CD4-positive, CD25-positive, alpha-beta regulatory T cell (primary cell): ENCODE results near the gene TTC13. TPM values are rescaled to one million over a fixed set of nuclear protein-coding genes. Genes with fewer than 3 reads are reported as not detected.

Experiments
- ATAC-seq, 2 donors: fragments of 150-1000 bp; cut with Tn5 transposase; one replicate each; pipeline ENCODE4 v1.10.0; 2021; ENCODE audit warnings: low read depth in 2 of 2, moderate number of reproducible peaks in 2 of 2, moderate library complexity in 1 of 2
- DNase-seq, 3 donors: peaks; one replicate each; pipeline versions ENCODE4 v3.0.0 to v3.0.0-alpha.2; 2012 to 2022; ENCODE audit warnings: mixed read lengths in 1 of 3
- H3K27ac ChIP-seq: one replicate; pipeline ENCODE4 v1.7.0; 2013; ENCODE audit warnings: mild to moderate bottlenecking, low read length; ENCODE audit not compliant: insufficient read depth, poor library complexity, severe bottlenecking
- H3K27me3 ChIP-seq: one replicate; pipeline ENCODE4 v1.7.0; 2013; ENCODE audit warnings: low read length; ENCODE audit not compliant: control insufficient read depth, insufficient read depth
- H3K36me3 ChIP-seq: one replicate; pipeline ENCODE4 v1.7.0; 2013; ENCODE audit warnings: mild to moderate bottlenecking, low read length, moderate library complexity; ENCODE audit not compliant: control insufficient read depth, insufficient read depth
- H3K4me1 ChIP-seq: 2 replicates; pipeline ENCODE4 v1.7.0; 2013; ENCODE audit warnings: mild to moderate bottlenecking, low read length; ENCODE audit not compliant: insufficient read depth, control insufficient read depth, poor library complexity, severe bottlenecking
- H3K4me3 ChIP-seq: one replicate; pipeline ENCODE4 v1.7.0; 2013; ENCODE audit warnings: low read depth, mild to moderate bottlenecking, low read length, moderate library complexity
- H3K9me3 ChIP-seq, 2 experiments: 1 replicate in 1 of 2; 2 replicates in 1 of 2; pipeline ENCODE4 v1.7.0; 2013; ENCODE audit warnings: low read length in 2 of 2, mild to moderate bottlenecking in 1 of 2, moderate library complexity in 1 of 2; ENCODE audit not compliant: control insufficient read depth in 2 of 2
- H3K27ac Mint-ChIP-seq, 3 donors: one replicate each; pipeline ENCODE4 v1.8.0; 2020 to 2022; ENCODE audit warnings: mild to moderate bottlenecking in 3 of 3, mixed read lengths in 3 of 3, moderate library complexity in 2 of 3
- H3K27me3 Mint-ChIP-seq: one replicate; pipeline ENCODE4 v1.8.0; 2022; ENCODE audit warnings: mild to moderate bottlenecking, mixed read lengths
- H3K36me3 Mint-ChIP-seq: one replicate; pipeline ENCODE4 v1.8.0; 2020; ENCODE audit warnings: mixed read lengths
- H3K4me1 Mint-ChIP-seq, 4 donors: one replicate each; pipeline ENCODE4 v1.8.0; 2020 to 2022; ENCODE audit warnings: mixed read lengths in 4 of 4, mild to moderate bottlenecking in 1 of 4
- H3K4me3 Mint-ChIP-seq, 4 donors: one replicate each; pipeline ENCODE4 v1.8.0; 2020 to 2022; ENCODE audit warnings: mild to moderate bottlenecking in 4 of 4, mixed read lengths in 4 of 4, moderate library complexity in 3 of 4
- H3K9me3 Mint-ChIP-seq, 7 donors: one replicate each; pipeline ENCODE4 v1.8.0; 2020 to 2022; ENCODE audit warnings: mixed read lengths in 7 of 7, mild to moderate bottlenecking in 3 of 7, moderate library complexity in 2 of 7
- polyA plus RNA-seq, 4 donors: library from polyadenylated mRNA; unstranded; fragments of 300-500 nt; fragmentation: Illumina TruSeq; gene quantifications; one replicate each; pipeline ENCODE4 v1.2.3, GENCODE V29; 2021
- total RNA-seq: library from RNA; stranded (reverse); gene quantifications from one replicate; pipeline ENCODE4 v1.2.3, GENCODE V29; 2022

Gene TTC13
- total and polyA plus RNA-seq, 5 donors from 2014 or later = 8.9 to 40.5 (median 11.6) TPM

GRCh38 chr1:231021540-231022031 is 42.9 kb upstream of the TTC13 start:
- ATAC-seq = no peak
- Mint-ChIP-seq H3K36me3 (peaks cover 13% of the 10 kb centered on the region), H3K4me1 (peaks cover 0 to 10% (median 3%) of the 10 kb centered on the region in 4 donors), H3K27ac (no peak overlapping the region), H3K9me3 (no peaks in the 10 kb centered on the region), H3K27me3 (no peaks in the 10 kb centered on the region), H3K4me3 (no peak overlapping the region)
- H3K9me3 ChIP-seq = no peaks in the 10 kb centered on the region
- H3K36me3 ChIP-seq = no peaks in the 10 kb centered on the region
- DNase-seq = no peak
- H3K27me3 ChIP-seq = no peaks in the 10 kb centered on the region
- H3K27ac ChIP-seq = no peak overlapping the region
- H3K4me1 ChIP-seq = peaks cover 4% of the 10 kb centered on the region
- no peak overlapping the region for H3K4me3 ChIP-seq

- DNase-seq = peak in 1 of 3 donors; percentile 7
- no peak overlapping the region for H3K27ac ChIP-seq
- H3K36me3 ChIP-seq = no peaks in the 10 kb centered on the region
- ATAC-seq = no peak
- peaks cover 4% of the 10 kb centered on the region for H3K4me1 ChIP-seq
- H3K27me3 ChIP-seq = no peaks in the 10 kb centered on the region
- Mint-ChIP-seq H3K9me3 (no peaks in the 10 kb centered on the region), H3K27me3 (no peaks in the 10 kb centered on the region), H3K36me3 (peaks cover 7% of the 10 kb centered on the region), H3K27ac (peak overlapping the region in 2 of 3 donors; percentile 56 to 57), H3K4me3 (peak overlapping the region in 1 of 4 donors; percentile 4), H3K4me1 (peaks cover 0 to 10% (median 3%) of the 10 kb centered on the region in 4 donors)
- H3K4me3 ChIP-seq = no peak overlapping the region
- H3K9me3 ChIP-seq = no peaks in the 10 kb centered on the region
Observed at GRCh38 chr1:231020816-231021215, 42.2 kb upstream of the TTC13 start.

- Histone ChIP-seq H3K9me3 (no peaks in the 10 kb centered on the region), H3K4me3 (peak overlapping the region; percentile 31), H3K27me3 (no peaks in the 10 kb centered on the region), H3K27ac (no peak overlapping the region), H3K36me3 (no peaks in the 10 kb centered on the region), H3K4me1 (peaks cover 4% of the 10 kb centered on the region)
- DNase-seq (peak in 1 of 3 donors; percentile 50), ATAC-seq (no peak)
- H3K36me3 Mint-ChIP-seq = peaks cover 4% of the 10 kb centered on the region
- peak overlapping the region in 2 of 3 donors; percentile 56 to 57 for H3K27ac Mint-ChIP-seq
- H3K4me1 Mint-ChIP-seq = peaks cover 0 to 10% (median 3%) of the 10 kb centered on the region in 4 donors
- H3K27me3 Mint-ChIP-seq = no peaks in the 10 kb centered on the region
- no peaks in the 10 kb centered on the region for H3K9me3 Mint-ChIP-seq
- peak overlapping the region in 3 of 4 donors; percentile 4 to 65 (median 46) for H3K4me3 Mint-ChIP-seq
Observed at GRCh38 chr1:231020139-231020601, 41.5 kb upstream of the TTC13 start.

GRCh38 chr1:231019711-231020110 is 41.0 kb upstream of the TTC13 start:
- H3K9me3 ChIP-seq = no peaks in the 10 kb centered on the region
- no peak overlapping the region for H3K27ac ChIP-seq
- Mint-ChIP-seq H3K4me3 (no peak overlapping the region), H3K27ac (no peak overlapping the region), H3K4me1 (peaks cover 0 to 10% (median 3%) of the 10 kb centered on the region in 4 donors), H3K9me3 (no peaks in the 10 kb centered on the region), H3K27me3 (no peaks in the 10 kb centered on the region), H3K36me3 (peaks cover 4% of the 10 kb centered on the region)
- ATAC-seq (no peak), DNase-seq (no peak)
- peaks cover 4% of the 10 kb centered on the region for H3K4me1 ChIP-seq
- H3K36me3 ChIP-seq = no peaks in the 10 kb centered on the region
- H3K4me3 ChIP-seq = no peak overlapping the region
- no peaks in the 10 kb centered on the region for H3K27me3 ChIP-seq

- Histone ChIP-seq H3K27me3 (no peaks in the 10 kb centered on the region), H3K27ac (no peak overlapping the region), H3K9me3 (no peaks in the 10 kb centered on the region), H3K36me3 (no peaks in the 10 kb centered on the region), H3K4me3 (no peak overlapping the region), H3K4me1 (peaks cover 4% of the 10 kb centered on the region)
- no peak overlapping the region for H3K27ac Mint-ChIP-seq
- no peak overlapping the region for H3K4me3 Mint-ChIP-seq
- H3K36me3 Mint-ChIP-seq = peaks cover 4% of the 10 kb centered on the region
- ATAC-seq (no peak), DNase-seq (no peak)
- H3K9me3 Mint-ChIP-seq = no peaks in the 10 kb centered on the region
- no peaks in the 10 kb centered on the region for H3K27me3 Mint-ChIP-seq
- H3K4me1 Mint-ChIP-seq = peaks cover 0 to 10% (median under 1%) of the 10 kb centered on the region in 4 donors
Observed at GRCh38 chr1:231016966-231017365, 38.3 kb upstream of the TTC13 start.

GRCh38 chr1:231016234-231016633 is 37.6 kb upstream of the TTC13 start:
- Mint-ChIP-seq H3K27me3 (no peaks in the 10 kb centered on the region), H3K36me3 (peaks cover 4% of the 10 kb centered on the region), H3K4me3 (no peak overlapping the region), H3K27ac (no peak overlapping the region), H3K9me3 (no peaks in the 10 kb centered on the region), H3K4me1 (peaks cover 0 to 10% (median 0%) of the 10 kb centered on the region in 4 donors)
- Histone ChIP-seq H3K4me1 (peaks cover 4% of the 10 kb centered on the region), H3K4me3 (no peak overlapping the region), H3K9me3 (no peaks in the 10 kb centered on the region), H3K27me3 (peaks cover 2% of the 10 kb centered on the region), H3K27ac (no peak overlapping the region), H3K36me3 (no peaks in the 10 kb centered on the region)
- ATAC-seq = no peak
- no peak for DNase-seq

- Mint-ChIP-seq H3K27ac (no peak overlapping the region), H3K27me3 (no peaks in the 10 kb centered on the region), H3K9me3 (no peaks in the 10 kb centered on the region), H3K36me3 (peaks cover 4% of the 10 kb centered on the region), H3K4me3 (no peak overlapping the region), H3K4me1 (no peaks in the 10 kb centered on the region)
- H3K4me1 ChIP-seq = no peaks in the 10 kb centered on the region
- no peak overlapping the region for H3K27ac ChIP-seq
- H3K27me3 ChIP-seq = peaks cover 5% of the 10 kb centered on the region
- no peaks in the 10 kb centered on the region for H3K36me3 ChIP-seq
- H3K4me3 ChIP-seq = no peak overlapping the region
- H3K9me3 ChIP-seq = no peaks in the 10 kb centered on the region
- DNase-seq (no peak), ATAC-seq (no peak)
Observed at GRCh38 chr1:231013391-231014015, 34.8 kb upstream of the TTC13 start.

- Histone ChIP-seq H3K4me1 (no peaks in the 10 kb centered on the region), H3K36me3 (no peaks in the 10 kb centered on the region), H3K27ac (no peak overlapping the region), H3K27me3 (peaks cover 5% of the 10 kb centered on the region), H3K9me3 (no peaks in the 10 kb centered on the region), H3K4me3 (no peak overlapping the region)
- Mint-ChIP-seq H3K4me3 (no peak overlapping the region), H3K27ac (no peak overlapping the region), H3K36me3 (no peaks in the 10 kb centered on the region), H3K9me3 (peaks cover 0 to 10% (median 5%) of the 10 kb centered on the region in 7 donors), H3K4me1 (no peaks in the 10 kb centered on the region), H3K27me3 (no peaks in the 10 kb centered on the region)
- ATAC-seq = no peak
- DNase-seq = no peak
Observed at GRCh38 chr1:231011963-231012362, 33.3 kb upstream of the TTC13 start.
